ENCODE data around the gene ZNF778. TPM values are rescaled to one million over a fixed set of nuclear protein-coding genes. Genes with fewer than 3 reads are reported as not detected.

Gene ZNF778
- total and polyA plus RNA-seq, 2 donors (not counting 1 experiment from before 2014, with no cell fraction given) = 2.2 to 13.4 TPM

GRCh38 chr16:89200850-89201411, 16.6 kb upstream of the ZNF778 start:
- Mint-ChIP-seq H3K4me3 (peak overlapping the region; percentile 57), H3K27me3 (peaks cover 29% of the 10 kb centered on the region), H3K4me1 (peaks cover 13% of the 10 kb centered on the region), H3K27ac (no peak overlapping the region), H3K9me3 (ENCODE audit: insufficient read depth) (no peaks in the 10 kb centered on the region)
- H3K4me1 ChIP-seq (ENCODE audit: control insufficient read depth in 2 of 2, insufficient read depth in 2 of 2, low read length in 2 of 2) = peaks cover 15% of the 10 kb centered on the region in 2 donors
- ChIA-PET POLR2A (no interaction called here), CTCF (no interaction called here)
- H4K20me1 ChIP-seq (ENCODE audit: control insufficient read depth, insufficient read depth, low read length, poor library complexity, severe bottlenecking) = no peaks in the 10 kb centered on the region
- H3K9ac ChIP-seq (ENCODE audit: low read length) = peak overlapping the region; percentile 32
- TF ChIP-seq EZH2 (IDR thresholded peaks at IDR 0.05; ENCODE audit: borderline replicate concordance, insufficient read depth, low read depth, low read length, poor library complexity, severe bottlenecking) (no peak), CTCF (IDR thresholded peaks at IDR 0.05) (no peak)
- peak; percentile 45 for DNase-seq
- no peak overlapping the region for H3K4me3 ChIP-seq (ENCODE audit: control extremely low read depth in 1 of 5, extremely low read depth in 1 of 5, insufficient read depth in 1 of 5, low read depth in 2 of 5, low read length in 4 of 5)
- no peak overlapping the region for H2AFZ ChIP-seq (ENCODE audit: insufficient read depth, low read depth, low read length, poor library complexity, severe bottlenecking)
- no peaks in the 10 kb centered on the region for H3K79me2 ChIP-seq (ENCODE audit: control insufficient read depth, insufficient read depth, low read length)
- peak overlapping the region; percentile 81 for H3K4me2 ChIP-seq (replicated peaks; ENCODE audit: low read depth, low read length, poor library complexity, severe bottlenecking)
- no peak overlapping the region for H3K27ac ChIP-seq (ENCODE audit: low read length in 2 of 2)
- peaks cover 0 to 27% (median 3%) of the 10 kb centered on the region in 3 donors for H3K9me3 ChIP-seq (ENCODE audit: control extremely low read depth in 1 of 3, control insufficient read depth in 2 of 3, insufficient read depth in 1 of 3, low read length in 2 of 3)
- WGBS (ENCODE audit: insufficient coverage) = 5% methylated on average over 58 of the region's 58 CpGs
- H3K36me3 ChIP-seq (replicated peaks in 1 of 2; ENCODE audit: control extremely low read depth in 1 of 2, control insufficient read depth in 1 of 2, extremely low read depth in 1 of 2, insufficient read depth in 2 of 2, low read length in 1 of 2) = no peaks in the 10 kb centered on the region
- ATAC-seq (ENCODE audit: low read depth) = no peak
- H3K27me3 ChIP-seq (replicated peaks in 1 of 4; ENCODE audit: control extremely low read depth in 1 of 4, control insufficient read depth in 3 of 4, insufficient read depth in 4 of 4, low read length in 3 of 4) = peaks cover 0 to 54% (median 25%) of the 10 kb centered on the region in 4 experiments
- intact Hi-C loops (cut with micrococcal nuclease) = no loop called here

All from B cell (primary cell).